HepG2 (cell line): ENCODE measurements around the gene S1PR3. TPM values are rescaled to one million over a fixed set of nuclear protein-coding genes. Genes with fewer than 3 reads are reported as not detected.

ENCODE experiments used
- ATAC-seq: fragments of 200-7000 bp; cut with Tn5 transposase; 3 replicates; pipeline ENCODE4 v1.9.1; 2020; ENCODE audit warnings: mild to moderate bottlenecking, moderate library complexity
- BruUV-seq: library from RNA; stranded (reverse); fragments of 400-500 nt; replicated peaks from 2 replicates; lab custom pipeline; 2021; lab: Mats Ljungman, UMichigan
- CTCF ChIA-PET: fragments of 300-600 bp; formaldehyde crosslinking; extraction: SDS; loops from one replicate; lab custom pipeline; 2021; ENCODE audit warnings: low total read pairs, inconsistent platforms, low intra/inter-chr PET ratio; lab: Yijun Ruan, JAX
- POLR2A ChIA-PET: fragments of 350-600 bp; sonication (Branson Sonifier 250); formaldehyde crosslinking; loops from one replicate; lab custom pipeline; 2020; ENCODE audit warnings: antibody characterized with exemption, inconsistent platforms; lab: Yijun Ruan, JAX
- DNase-seq: peaks from one replicate; pipeline ENCODE4 v3.0.0-alpha.2; 2015; ENCODE audit warnings: low spot score
- FAIRE-seq: peaks from 3 replicates; lab custom pipeline; 2011; peaks lifted over from hg19 to GRCh38; lab: Jason Lieb, UNC
- H2AFZ ChIP-seq: one replicate; pipeline ENCODE4 v1.6.1; 2011; ENCODE audit warnings: low read length, inconsistent platforms
- H3K27ac ChIP-seq: fragments of 300-600 bp; 3 replicates; pipeline ENCODE4 v1.8.0; 2011; ENCODE audit warnings: mixed run types, mild to moderate bottlenecking, mixed read lengths, low read length, inconsistent platforms; ENCODE audit not compliant: insufficient read depth; ENCODE audit errors: extremely low read length
- H3K27me3 ChIP-seq, 2 experiments: fragments of 200-600 bp in 1 of 2; 2 replicates in 1 of 2; 3 replicates in 1 of 2; pipeline versions ENCODE4 v1.6.0 to v1.8.0; 2011; ENCODE audit warnings: low read length in 2 of 2, mild to moderate bottlenecking in 2 of 2, moderate library complexity in 2 of 2, inconsistent platforms in 1 of 2; ENCODE audit not compliant: insufficient read depth in 2 of 2, control insufficient read depth in 1 of 2
- H3K36me3 ChIP-seq, 2 experiments: fragments of 200-600 bp in 1 of 2; replicated peaks in 1 of 2; 2 replicates in 1 of 2; 3 replicates in 1 of 2; pipeline versions ENCODE4 v1.5.1 to v1.8.0; 2011; ENCODE audit warnings: low read length in 2 of 2, inconsistent platforms in 1 of 2; ENCODE audit not compliant: insufficient read depth in 2 of 2, control insufficient read depth in 1 of 2
- H3K4me1 ChIP-seq: 2 replicates; pipeline ENCODE4 v1.5.1; 2012; ENCODE audit warnings: low read length, inconsistent platforms; ENCODE audit not compliant: insufficient read depth
- H3K4me2 ChIP-seq: 2 replicates; pipeline ENCODE4 v1.6.0; 2011; ENCODE audit warnings: low read depth, low read length, inconsistent platforms
- H3K4me3 ChIP-seq, 3 experiments: fragments of 200-600 bp in 1 of 3; sonication (generic), shearing (Covaris generic) in 1 of 3; replicated peaks in 1 of 3; 2 replicates each; pipeline ENCODE4 v1.5.1; 2011 to 2016; ENCODE audit warnings: low read length in 3 of 3, inconsistent platforms in 2 of 3, low read depth in 2 of 3, mild to moderate bottlenecking in 2 of 3, control low read depth in 1 of 3, mixed read lengths in 1 of 3; ENCODE audit not compliant: insufficient read depth in 1 of 3
- H3K79me2 ChIP-seq: one replicate; pipeline ENCODE4 v1.6.1; 2011; ENCODE audit warnings: low read length, inconsistent platforms; ENCODE audit not compliant: insufficient read depth
- H3K9ac ChIP-seq: 2 replicates; pipeline ENCODE4 v1.6.0; 2011; ENCODE audit warnings: mild to moderate bottlenecking, low read depth, low read length, inconsistent platforms; ENCODE audit not compliant: insufficient read depth
- H3K9me3 ChIP-seq: 2 replicates; pipeline ENCODE4 v1.5.1; 2012; ENCODE audit warnings: mild to moderate bottlenecking, low read length
- H4K20me1 ChIP-seq: 2 replicates; pipeline ENCODE4 v1.6.0; 2011; ENCODE audit warnings: inconsistent platforms, mild to moderate bottlenecking, low read length, moderate library complexity; ENCODE audit not compliant: insufficient read depth
- ARNT2 ChIP-seq: sonication (generic); formaldehyde crosslinking; IDR thresholded peaks from 2 replicates; pipeline ENCODE4 v1.8.0; 2022; ENCODE audit warnings: mild to moderate bottlenecking, low read depth, missing genetic modification reagents, moderate library complexity
- NFATC3 ChIP-seq: sonication (generic); formaldehyde crosslinking; IDR thresholded peaks from 2 replicates; pipeline ENCODE4 v1.5.1; 2020; ENCODE audit warnings: mild to moderate bottlenecking, missing genetic modification reagents
- REL ChIP-seq: sonication (generic); formaldehyde crosslinking; conservative IDR thresholded peaks from 2 replicates; pipeline ENCODE4 v1.8.0; 2022; ENCODE audit warnings: mild to moderate bottlenecking, missing genetic modification reagents, moderate library complexity
- SP1 ChIP-seq, 2 experiments: fragments of 450-650 bp in 1 of 2; sonication (generic) in 1 of 2; formaldehyde crosslinking in 1 of 2; IDR thresholded peaks; 2 replicates each; pipeline versions ENCODE4 v1.4.0 to v1.6.1; 2016 to 2020; ENCODE audit warnings: missing genetic modification reagents in 1 of 2
- U2AF1 ChIP-seq: fragments of 200-400 bp; formaldehyde crosslinking; optimal IDR thresholded peaks from 2 replicates; pipeline ENCODE3; 2017; ENCODE audit warnings: mild to moderate bottlenecking, low read depth, low read length
- ZBTB38 ChIP-seq: sonication (generic); formaldehyde crosslinking; IDR thresholded peaks from 2 replicates; pipeline ENCODE4 v1.5.1; 2020; ENCODE audit warnings: mild to moderate bottlenecking, missing genetic modification reagents
- ZMAT3 ChIP-seq: sonication (generic); formaldehyde crosslinking; conservative IDR thresholded peaks from 2 replicates; pipeline ENCODE4 v1.7.0; 2021; ENCODE audit warnings: missing genetic modification reagents
- ZNF343 ChIP-seq: sonication (generic); formaldehyde crosslinking; IDR thresholded peaks from 2 replicates; pipeline ENCODE4 v1.4.0; 2020; ENCODE audit warnings: mild to moderate bottlenecking, missing genetic modification reagents
- ZNF550 ChIP-seq: sonication (generic); formaldehyde crosslinking; IDR thresholded peaks from 2 replicates; pipeline ENCODE4 v1.4.0; 2020; ENCODE audit warnings: mild to moderate bottlenecking, missing genetic modification reagents, borderline replicate concordance
- ZNF614 ChIP-seq: IDR thresholded peaks from 2 replicates; pipeline ENCODE4 v1.6.1; 2018; ENCODE audit warnings: missing biosample characterization, missing genetic modification reagents, inconsistent platforms, borderline replicate concordance
- ZNF788 ChIP-seq: sonication (generic); formaldehyde crosslinking; IDR thresholded peaks from 2 replicates; pipeline ENCODE4 v1.5.0; 2020; ENCODE audit warnings: mild to moderate bottlenecking, missing genetic modification reagents, borderline replicate concordance
- WGBS: methylation state at CpG from one replicate; pipeline ENCODE4 v1.1.6; 2017; ENCODE audit warnings: low lambda C conversion rate; 5-methylcytosine and 5-hydroxymethylcytosine counted together
- in situ Hi-C: cut with HindIII; loops from 2 replicates; pipeline ENCODE4 v1.10.0; 2017; ENCODE audit warnings: low pct_unique_long_range_greater_than_20kb; ENCODE audit not compliant: extremely low pct_ligation_motif_present
- intact Hi-C: fragments of 100-400 bp; cut with micrococcal nuclease; formaldehyde crosslinking; loops from one replicate; pipeline ENCODE4 v1.10.0; 2022; ENCODE audit not compliant: unreplicated experiment
- polyA plus RNA-seq, 8 experiments: library from polyadenylated mRNA; depleted of rRNA in 3 of 8; stranded (reverse) in 7 of 8; unstranded in 1 of 8; fragments of >200 nt; fragmentation: Illumina TruSeq in 4 of 8; extraction: Trizol in 4 of 8; gene quantifications; 2 replicates each; pipeline versions ENCODE4 v1.2.1 to v1.2.3, GENCODE V29; 2011 to 2016; ENCODE audit warnings: low read depth in 4 of 8, missing spikeins in 1 of 8, mixed read lengths in 1 of 8; ENCODE audit not compliant: insufficient read depth in 1 of 8
- total RNA-seq, 5 experiments: library from RNA; depleted of rRNA; stranded (reverse); fragments of >200 nt; fragmentation: Illumina TruSeq; extraction: Trizol; gene quantifications; 2 replicates each; pipeline ENCODE4 v1.2.3, GENCODE V29; 2016; ENCODE audit warnings: low read depth in 1 of 5
- TF ChIP-seq, protein P1 (sequence below): sonication (generic); formaldehyde crosslinking; IDR thresholded peaks from one replicate; pipeline ENCODE4 v1.5.1; 2020; ENCODE audit warnings: mild to moderate bottlenecking, missing genetic modification reagents; ENCODE audit errors: not compliant biosample characterization

S1PR3 gene
- total and polyA plus RNA-seq, 2 of the 13 experiments (the other 11 are each of a cell fraction or from before 2014, with no cell fraction given): 0.02 TPM; not detected in 1

DNA sequence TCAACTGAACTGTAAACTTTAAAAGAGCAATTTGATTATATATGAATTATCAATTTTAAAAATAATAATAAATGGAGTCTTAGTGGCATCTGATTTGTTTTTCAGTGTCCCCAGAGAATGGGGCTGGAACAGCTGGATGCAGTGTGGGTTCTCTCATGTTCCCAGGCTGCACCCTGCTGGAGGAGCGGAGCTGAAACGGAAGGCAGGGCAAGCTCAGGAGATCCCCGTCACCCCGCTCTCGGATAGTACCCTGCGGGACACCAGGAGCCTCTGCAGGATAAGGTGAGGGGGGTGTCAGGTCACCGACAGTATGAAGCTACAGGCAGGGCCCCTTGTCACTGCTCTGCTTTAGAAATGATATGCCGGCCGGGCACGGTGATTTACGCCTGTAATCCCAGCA, 57.3 kb downstream of the S1PR3 start:
- Histone ChIP-seq H3K79me2 (no peaks in the 10 kb centered on the region), H3K4me2 (no peak overlapping the region), H3K27me3 (no peaks in the 10 kb centered on the region), H3K4me1 (no peaks in the 10 kb centered on the region), H4K20me1 (no peaks in the 10 kb centered on the region), H3K9me3 (no peaks in the 10 kb centered on the region), H3K9ac (no peak overlapping the region), H3K27ac (no peak overlapping the region), H2AFZ (no peak overlapping the region), H3K4me3 (no peak overlapping the region), H3K36me3 (no peaks in the 10 kb centered on the region)
- no peak for FAIRE-seq
- TF ChIP-seq U2AF1 (no peak), SP1 (IDR thresholded peaks at IDR 0.05) (no peak), SP1 (CRISPR knock-in tag; IDR thresholded peaks at IDR 0.05) (no peak), REL (CRISPR knock-in tag) (no peak), ZNF788 (no peak), ZNF550 (CRISPR knock-in tag) (no peak), ZNF343 (CRISPR knock-in tag) (no peak), ZBTB38 (CRISPR knock-in tag) (no peak), ZNF614 (CRISPR knock-in tag) (no peak), NFATC3 (no peak)
- no TSS peak for BruUV-seq
- intact Hi-C loops (no loop called here), in situ Hi-C loops (no loop called here)
- ChIA-PET CTCF (no interaction called here), POLR2A (no interaction called here)
- DNase-seq: no peak
- WGBS: 60% methylated on average over 1 of the region's 11 CpGs
- no peak for ATAC-seq

DNA sequence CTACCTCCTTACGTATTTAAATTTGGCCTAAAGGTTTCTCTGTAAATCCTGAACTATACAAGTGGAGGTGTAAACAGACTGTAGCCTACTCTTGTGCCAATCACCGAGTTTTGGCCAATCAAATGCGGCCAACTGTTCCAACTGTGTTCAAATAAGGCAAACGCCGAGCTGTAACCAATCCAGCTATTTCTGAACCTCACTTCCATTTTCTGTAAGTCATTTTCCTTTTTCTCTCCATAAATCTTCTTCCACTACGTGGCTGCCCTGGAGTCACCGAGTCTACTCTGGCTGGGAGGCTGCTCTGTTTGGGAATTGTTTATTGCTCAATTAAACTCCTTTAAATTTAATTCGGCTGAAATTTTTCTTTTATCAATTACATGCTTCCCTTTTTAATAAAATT, 58.4 kb downstream of the S1PR3 start:
- intact Hi-C loops (no loop called here), in situ Hi-C loops (no loop called here)
- Histone ChIP-seq H3K27me3 (no peaks in the 10 kb centered on the region), H3K27ac (no peak overlapping the region), H3K9ac (no peak overlapping the region), H3K4me3 (no peak overlapping the region), H2AFZ (no peak overlapping the region), H3K4me2 (no peak overlapping the region), H4K20me1 (no peaks in the 10 kb centered on the region), H3K4me1 (no peaks in the 10 kb centered on the region), H3K79me2 (no peaks in the 10 kb centered on the region), H3K36me3 (no peaks in the 10 kb centered on the region), H3K9me3 (no peaks in the 10 kb centered on the region)
- FAIRE-seq (no peak), ATAC-seq (no peak), DNase-seq (no peak)
- no TSS peak for BruUV-seq
- ChIA-PET CTCF (no interaction called here), POLR2A (no interaction called here)
- 18% methylated on average over 8 of the region's 8 CpGs for WGBS
- no peak for TF ChIP-seq ARNT2 (CRISPR knock-in tag)
- TF ChIP-seq, protein P1, sequence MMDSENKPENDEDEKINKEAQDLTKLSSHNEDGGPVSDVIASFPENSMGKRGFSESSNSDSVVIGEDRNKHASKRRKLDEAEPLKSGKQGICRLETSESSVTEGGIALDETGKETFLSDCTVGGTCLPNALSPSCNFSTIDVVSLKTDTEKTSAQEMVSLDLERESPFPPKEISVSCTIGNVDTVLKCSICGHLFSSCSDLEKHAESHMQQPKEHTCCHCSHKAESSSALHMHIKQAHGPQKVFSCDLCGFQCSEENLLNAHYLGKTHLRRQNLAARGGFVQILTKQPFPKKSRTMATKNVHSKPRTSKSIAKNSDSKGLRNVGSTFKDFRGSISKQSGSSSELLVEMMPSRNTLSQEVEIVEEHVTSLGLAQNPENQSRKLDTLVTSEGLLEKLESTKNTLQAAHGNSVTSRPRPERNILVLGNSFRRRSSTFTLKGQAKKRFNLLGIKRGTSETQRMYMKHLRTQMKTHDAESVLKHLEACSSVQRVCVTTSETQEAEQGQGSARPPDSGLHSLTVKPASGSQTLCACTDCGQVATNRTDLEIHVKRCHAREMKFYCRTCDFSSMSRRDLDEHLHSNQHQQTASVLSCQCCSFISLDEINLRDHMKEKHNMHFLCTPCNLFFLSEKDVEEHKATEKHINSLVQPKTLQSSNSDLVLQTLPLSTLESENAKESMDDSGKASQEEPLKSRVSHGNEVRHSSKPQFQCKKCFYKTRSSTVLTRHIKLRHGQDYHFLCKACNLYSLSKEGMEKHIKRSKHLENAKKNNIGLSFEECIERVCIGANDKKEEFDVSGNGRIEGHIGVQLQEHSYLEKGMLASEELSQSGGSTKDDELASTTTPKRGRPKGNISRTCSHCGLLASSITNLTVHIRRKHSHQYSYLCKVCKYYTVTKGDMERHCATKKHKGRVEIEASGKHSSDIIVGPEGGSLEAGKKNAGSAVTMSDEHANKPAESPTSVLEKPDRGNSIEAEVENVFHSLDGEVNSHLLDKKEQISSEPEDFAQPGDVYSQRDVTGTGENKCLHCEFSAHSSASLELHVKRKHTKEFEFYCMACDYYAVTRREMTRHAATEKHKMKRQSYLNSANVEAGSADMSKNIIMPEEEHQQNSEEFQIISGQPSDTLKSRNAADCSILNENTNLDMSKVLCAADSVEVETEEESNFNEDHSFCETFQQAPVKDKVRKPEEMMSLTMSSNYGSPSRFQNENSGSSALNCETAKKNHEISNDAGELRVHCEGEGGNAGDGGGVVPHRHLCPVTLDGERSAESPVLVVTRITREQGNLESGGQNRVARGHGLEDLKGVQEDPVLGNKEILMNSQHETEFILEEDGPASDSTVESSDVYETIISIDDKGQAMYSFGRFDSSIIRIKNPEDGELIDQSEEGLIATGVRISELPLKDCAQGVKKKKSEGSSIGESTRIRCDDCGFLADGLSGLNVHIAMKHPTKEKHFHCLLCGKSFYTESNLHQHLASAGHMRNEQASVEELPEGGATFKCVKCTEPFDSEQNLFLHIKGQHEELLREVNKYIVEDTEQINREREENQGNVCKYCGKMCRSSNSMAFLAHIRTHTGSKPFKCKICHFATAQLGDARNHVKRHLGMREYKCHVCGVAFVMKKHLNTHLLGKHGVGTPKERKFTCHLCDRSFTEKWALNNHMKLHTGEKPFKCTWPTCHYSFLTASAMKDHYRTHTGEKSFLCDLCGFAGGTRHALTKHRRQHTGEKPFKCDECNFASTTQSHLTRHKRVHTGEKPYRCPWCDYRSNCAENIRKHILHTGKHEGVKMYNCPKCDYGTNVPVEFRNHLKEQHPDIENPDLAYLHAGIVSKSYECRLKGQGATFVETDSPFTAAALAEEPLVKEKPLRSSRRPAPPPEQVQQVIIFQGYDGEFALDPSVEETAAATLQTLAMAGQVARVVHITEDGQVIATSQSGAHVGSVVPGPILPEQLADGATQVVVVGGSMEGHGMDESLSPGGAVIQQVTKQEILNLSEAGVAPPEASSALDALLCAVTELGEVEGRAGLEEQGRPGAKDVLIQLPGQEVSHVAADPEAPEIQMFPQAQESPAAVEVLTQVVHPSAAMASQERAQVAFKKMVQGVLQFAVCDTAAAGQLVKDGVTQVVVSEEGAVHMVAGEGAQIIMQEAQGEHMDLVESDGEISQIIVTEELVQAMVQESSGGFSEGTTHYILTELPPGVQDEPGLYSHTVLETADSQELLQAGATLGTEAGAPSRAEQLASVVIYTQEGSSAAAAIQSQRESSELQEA (CRISPR knock-in tag): no peak
- TF ChIP-seq ZMAT3 (CRISPR knock-in tag): no peak
